Suprapubic skin (tissue), 4 donors: Measurements from ENCODE around the gene TRAPPC3. TPM values are rescaled to one million over a fixed set of nuclear protein-coding genes. Genes with fewer than 3 reads are reported as not detected.
A peak's percentile ranks its signal among the peaks of the same experiment; 100 is the strongest.

Experiments used
- DNase-seq, 2 donors: peaks; one replicate each; pipeline ENCODE4 v3.0.0-alpha.2; 2019; ENCODE audit warnings: low spot score in 2 of 2
- H3K27ac ChIP-seq: fragments of 200-600 bp; sonication (generic); one replicate; pipeline ENCODE4 v1.5.1; 2019
- H3K27me3 ChIP-seq: fragments of 200-600 bp; sonication (generic); one replicate; pipeline ENCODE4 v1.5.1; 2019
- H3K36me3 ChIP-seq: fragments of 200-600 bp; sonication (generic); one replicate; pipeline ENCODE4 v1.5.1; 2019
- H3K4me1 ChIP-seq: fragments of 200-600 bp; sonication (generic); one replicate; pipeline ENCODE4 v1.5.1; 2019
- H3K4me3 ChIP-seq: fragments of 200-600 bp; sonication (generic); one replicate; pipeline ENCODE4 v1.5.1; 2019; ENCODE audit warnings: mild to moderate bottlenecking
- H3K9me3 ChIP-seq: fragments of 200-600 bp; sonication (generic); one replicate; pipeline ENCODE4 v1.5.1; 2019
- EP300 ChIP-seq: sonication (generic); formaldehyde crosslinking; IDR thresholded peaks from one replicate; pipeline ENCODE4 v1.6.1; 2017; ENCODE audit warnings: antibody characterized with exemption
- POLR2A ChIP-seq, 2 donors: fragments of 450-650 bp; IDR thresholded peaks; one replicate each; pipeline ENCODE4 v1.6.1; 2017; ENCODE audit warnings: antibody characterized with exemption in 2 of 2, mild to moderate bottlenecking in 2 of 2, moderate library complexity in 2 of 2
- POLR2AphosphoS5 ChIP-seq, 3 donors: sonication (generic); formaldehyde crosslinking; IDR thresholded peaks; one replicate each; pipeline ENCODE4 v1.6.1; 2017; ENCODE audit warnings: antibody characterized with exemption in 3 of 3
- WGBS: methylation state at CpG from one replicate; pipeline ENCODE4 v1.1.5; 2018; 5-methylcytosine and 5-hydroxymethylcytosine counted together
- total RNA-seq, 4 donors: library from RNA; depleted of rRNA; stranded (reverse); fragments of >200 nt; gene quantifications; one replicate each; pipeline ENCODE4 v1.1.0, GENCODE V29; 2016
- TF ChIP-seq, protein P1 (sequence below), 2 donors: fragments of 200-600 bp in 1 of 2; fragments of 450-650 bp in 1 of 2; sonication (generic) in 1 of 2; IDR thresholded peaks; one replicate each; pipeline ENCODE4 v1.5.1; 2016 to 2019; ENCODE audit warnings: antibody characterized with exemption in 2 of 2, mild to moderate bottlenecking in 1 of 2, moderate library complexity in 1 of 2

TRAPPC3 gene
- total RNA-seq, 4 donors from 2014 or later: 68.7 to 111 (median 97.5) TPM

DNA sequence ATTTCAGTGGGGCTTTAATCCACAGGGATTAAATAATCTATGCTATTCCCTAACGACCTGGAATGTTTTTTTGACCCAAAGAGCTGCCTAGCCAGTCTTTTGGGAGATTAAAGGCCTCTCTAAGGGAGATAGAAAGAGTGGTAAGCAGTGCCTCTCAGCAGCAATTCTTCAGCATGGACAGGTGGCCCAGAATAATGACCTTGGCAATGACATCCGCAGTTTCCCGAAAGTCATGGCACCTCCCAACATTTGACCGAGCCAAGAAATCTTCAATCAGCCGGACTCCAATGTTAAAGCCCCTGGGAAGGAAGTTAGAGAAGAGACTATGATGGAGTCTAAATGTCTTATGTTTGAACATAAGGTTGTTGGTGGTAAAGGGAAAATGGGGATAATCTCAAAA is 9.8 kb downstream of the TRAPPC3 start:
- no peak overlapping the region for H3K27ac ChIP-seq
- H3K4me3 ChIP-seq: no peak overlapping the region
- no peak for TF ChIP-seq POLR2AphosphoS5 (IDR thresholded peaks at IDR 0.05)
- TF ChIP-seq EP300: no peak
- no peak for TF ChIP-seq POLR2A (IDR thresholded peaks at IDR 0.05)
- TF ChIP-seq, protein P1, sequence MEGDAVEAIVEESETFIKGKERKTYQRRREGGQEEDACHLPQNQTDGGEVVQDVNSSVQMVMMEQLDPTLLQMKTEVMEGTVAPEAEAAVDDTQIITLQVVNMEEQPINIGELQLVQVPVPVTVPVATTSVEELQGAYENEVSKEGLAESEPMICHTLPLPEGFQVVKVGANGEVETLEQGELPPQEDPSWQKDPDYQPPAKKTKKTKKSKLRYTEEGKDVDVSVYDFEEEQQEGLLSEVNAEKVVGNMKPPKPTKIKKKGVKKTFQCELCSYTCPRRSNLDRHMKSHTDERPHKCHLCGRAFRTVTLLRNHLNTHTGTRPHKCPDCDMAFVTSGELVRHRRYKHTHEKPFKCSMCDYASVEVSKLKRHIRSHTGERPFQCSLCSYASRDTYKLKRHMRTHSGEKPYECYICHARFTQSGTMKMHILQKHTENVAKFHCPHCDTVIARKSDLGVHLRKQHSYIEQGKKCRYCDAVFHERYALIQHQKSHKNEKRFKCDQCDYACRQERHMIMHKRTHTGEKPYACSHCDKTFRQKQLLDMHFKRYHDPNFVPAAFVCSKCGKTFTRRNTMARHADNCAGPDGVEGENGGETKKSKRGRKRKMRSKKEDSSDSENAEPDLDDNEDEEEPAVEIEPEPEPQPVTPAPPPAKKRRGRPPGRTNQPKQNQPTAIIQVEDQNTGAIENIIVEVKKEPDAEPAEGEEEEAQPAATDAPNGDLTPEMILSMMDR (IDR thresholded peaks at IDR 0.05): no peak
- 86% methylated on average over 5 of the region's 5 CpGs for WGBS
- no peaks in the 10 kb centered on the region for H3K27me3 ChIP-seq
- peaks cover 16% of the 10 kb centered on the region for H3K36me3 ChIP-seq
- no peaks in the 10 kb centered on the region for H3K9me3 ChIP-seq
- no peak for DNase-seq
- peaks cover 43% of the 10 kb centered on the region for H3K4me1 ChIP-seq

DNA sequence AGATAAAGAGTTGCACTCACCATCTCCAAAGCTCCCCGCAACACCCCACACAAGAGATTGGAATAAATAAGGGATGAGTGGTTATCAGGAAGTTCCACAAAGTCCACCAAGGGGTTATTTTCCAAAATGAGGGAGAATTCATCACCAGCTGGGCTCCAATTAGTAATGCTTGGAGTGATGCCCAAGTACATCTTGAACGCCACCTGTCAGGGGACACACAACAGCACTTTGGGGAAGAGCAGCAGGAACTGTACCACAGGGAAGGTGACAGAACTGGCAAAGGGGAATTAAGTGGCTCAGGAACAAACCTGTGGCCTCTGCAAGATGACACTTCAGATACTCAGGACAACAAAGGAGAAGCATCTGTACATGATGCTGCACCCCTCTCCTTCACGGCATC is 11.5 kb downstream of the TRAPPC3 start:
- WGBS: 84% methylated on average over 3 of the region's 3 CpGs
- H3K4me1 ChIP-seq: peaks cover 57% of the 10 kb centered on the region
- TF ChIP-seq, protein P1 (IDR thresholded peaks at IDR 0.05): no peak
- no peak for TF ChIP-seq POLR2A (IDR thresholded peaks at IDR 0.05)
- no peak for TF ChIP-seq EP300
- no peak for TF ChIP-seq POLR2AphosphoS5 (IDR thresholded peaks at IDR 0.05)
- DNase-seq: no peak
- no peaks in the 10 kb centered on the region for H3K27me3 ChIP-seq
- H3K4me3 ChIP-seq: no peak overlapping the region
- no peaks in the 10 kb centered on the region for H3K9me3 ChIP-seq
- H3K27ac ChIP-seq: no peak overlapping the region
- peaks cover 16% of the 10 kb centered on the region for H3K36me3 ChIP-seq

- TF ChIP-seq POLR2A (IDR thresholded peaks at IDR 0.05) (no peak), EP300 (no peak), POLR2AphosphoS5 (IDR thresholded peaks at IDR 0.05) (no peak)
- Histone ChIP-seq H3K4me3 (no peak overlapping the region), H3K27me3 (no peaks in the 10 kb centered on the region), H3K36me3 (peaks cover 16% of the 10 kb centered on the region), H3K4me1 (peaks cover 54% of the 10 kb centered on the region), H3K27ac (no peak overlapping the region), H3K9me3 (no peaks in the 10 kb centered on the region)
- no peak for DNase-seq
- 76% methylated on average over 5 of the region's 5 CpGs for WGBS
These were observed 12.1 kb downstream of the TRAPPC3 start for GRCh38 chr1:36137226-36137625.

- Histone ChIP-seq H3K36me3 (peaks cover 16% of the 10 kb centered on the region), H3K9me3 (no peaks in the 10 kb centered on the region), H3K27ac (peak overlapping the region; percentile 81), H3K4me3 (no peak overlapping the region), H3K27me3 (no peaks in the 10 kb centered on the region), H3K4me1 (peaks cover 52% of the 10 kb centered on the region)
- TF ChIP-seq, protein P1 (IDR thresholded peaks at IDR 0.05): no peak
- TF ChIP-seq EP300 (no peak), POLR2A (IDR thresholded peaks at IDR 0.05) (no peak), POLR2AphosphoS5 (IDR thresholded peaks at IDR 0.05) (no peak)
- WGBS: 21% methylated on average over 1 of the region's 1 CpG
- no peak for DNase-seq
These were observed 12.8 kb downstream of the TRAPPC3 start for GRCh38 chr1:36136535-36136934.

DNA sequence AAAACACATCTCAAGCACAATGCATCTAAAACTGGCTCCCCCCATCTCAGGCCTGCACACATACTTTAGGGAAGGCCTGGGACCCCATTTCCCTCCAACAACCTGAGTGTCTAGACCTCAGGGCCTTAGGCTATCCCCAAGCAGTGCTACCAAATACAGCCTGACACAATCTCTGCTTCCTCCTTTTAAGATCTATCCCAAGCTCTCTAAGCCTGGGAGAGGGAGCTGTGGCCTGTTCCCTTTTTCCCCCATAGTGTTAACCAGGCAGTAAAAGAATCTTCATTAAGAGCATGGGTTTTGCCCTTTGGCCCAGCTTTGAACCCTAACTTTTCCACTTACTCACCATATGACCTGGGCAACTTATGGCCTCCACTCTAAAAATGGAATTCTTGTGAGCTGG is 13.5 kb downstream of the TRAPPC3 start:
- no peaks in the 10 kb centered on the region for H3K9me3 ChIP-seq
- peaks cover 52% of the 10 kb centered on the region for H3K4me1 ChIP-seq
- no peak for TF ChIP-seq POLR2A (IDR thresholded peaks at IDR 0.05)
- TF ChIP-seq EP300: no peak
- no peak for TF ChIP-seq POLR2AphosphoS5 (IDR thresholded peaks at IDR 0.05)
- no peaks in the 10 kb centered on the region for H3K27me3 ChIP-seq
- no peak overlapping the region for H3K4me3 ChIP-seq
- DNase-seq: no peak
- peaks cover 16% of the 10 kb centered on the region for H3K36me3 ChIP-seq
- peak overlapping the region; percentile 81 for H3K27ac ChIP-seq

- TF ChIP-seq, protein P1 (IDR thresholded peaks at IDR 0.05): no peak
- TF ChIP-seq POLR2AphosphoS5 (IDR thresholded peaks at IDR 0.05) (no peak), EP300 (no peak), POLR2A (IDR thresholded peaks at IDR 0.05) (no peak)
These were observed 14.0 kb downstream of the TRAPPC3 start for GRCh38 chr1:36135330-36135667.

More at GRCh38 chr1:36135330-36135667, 14.0 kb downstream of the TRAPPC3 start:
- Histone ChIP-seq H3K27ac (peak overlapping the region; percentile 81), H3K4me1 (peaks cover 49% of the 10 kb centered on the region), H3K4me3 (no peak overlapping the region), H3K36me3 (peaks cover 16% of the 10 kb centered on the region), H3K27me3 (no peaks in the 10 kb centered on the region), H3K9me3 (no peaks in the 10 kb centered on the region)
- WGBS: 40% methylated on average over 6 of the region's 6 CpGs
- DNase-seq: no peak
